Mammary epithelial cell (primary cell): ENCODE results near the gene COL4A2.

ENCODE experiments used
- CTCF ChIP-seq, 2 donors: IDR thresholded peaks in 1 of 2; conservative IDR thresholded peaks in 1 of 2; 2 replicates each; pipeline ENCODE4 v1.5.1; 2011 to 2012; ENCODE audit warnings: inconsistent platforms in 2 of 2, low read length in 2 of 2, mild to moderate bottlenecking in 2 of 2, control low read depth in 1 of 2, low read depth in 1 of 2; ENCODE audit not compliant: insufficient read depth in 1 of 2; ENCODE audit errors: extremely low read depth in 1 of 2
- EZH2 ChIP-seq: IDR thresholded peaks from 2 replicates; pipeline ENCODE4 v1.6.1; 2012; ENCODE audit warnings: low read length, inconsistent platforms, borderline replicate concordance

GRCh38 chr13:110273254-110273653, 33.8 kb upstream of the COL4A2 start:
- TF ChIP-seq CTCF (conservative IDR thresholded peaks at IDR 0.05 in 1 of 2, IDR thresholded peaks at IDR 0.05 in 1 of 2; ENCODE audit: extremely low read depth in 1 of 2, insufficient read depth in 1 of 2, low read depth in 1 of 2, low read length in 2 of 2) (no peak), EZH2 (no peak)
